ENCODE measurements around the gene SUSD1.

DNA sequence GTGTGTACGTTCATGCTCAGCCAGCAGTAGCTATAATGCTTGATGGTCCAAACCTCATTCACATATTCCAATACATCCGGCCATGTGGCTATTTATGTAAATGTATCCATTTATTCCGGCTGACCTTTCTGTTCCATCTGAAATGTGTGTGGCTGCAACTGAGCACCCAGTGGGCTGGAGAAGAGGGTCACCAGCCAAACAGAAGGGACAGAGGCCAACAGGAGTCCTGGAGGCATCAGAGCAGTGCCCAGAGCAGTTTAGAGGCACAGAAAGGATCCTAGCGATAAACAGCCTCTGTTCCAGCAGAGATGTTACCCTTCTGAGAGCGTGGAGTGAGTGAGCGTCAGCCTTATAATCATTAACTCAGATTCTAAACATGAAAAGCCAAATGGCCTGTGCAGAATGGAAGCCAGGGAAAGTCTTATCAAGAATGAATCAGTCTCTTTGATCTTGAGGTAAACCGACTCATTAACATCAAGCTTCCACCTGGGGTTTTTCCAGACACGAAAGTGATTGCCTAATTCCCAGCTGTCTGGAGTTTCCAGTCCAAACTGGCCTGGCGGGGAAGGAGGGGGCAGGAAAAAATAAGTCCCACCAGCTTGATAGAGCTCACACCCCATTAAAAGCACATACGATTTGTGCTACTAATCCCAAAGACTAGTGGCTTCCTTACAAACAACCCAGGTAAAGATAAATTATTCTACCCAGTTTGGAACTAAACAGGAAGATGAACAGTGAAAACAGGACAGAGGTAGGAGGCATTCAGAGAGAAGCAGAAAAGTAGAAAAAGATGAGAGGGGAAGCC is 55.7 kb downstream of the SUSD1 start:
- no peak for TF ChIP-seq CTCF (IDR thresholded peaks at IDR 0.05)
- no peak for TF ChIP-seq POLR2A (IDR thresholded peaks at IDR 0.05; ENCODE audit: low read depth)
- no peak for TF ChIP-seq EP300 (IDR thresholded peaks at IDR 0.05)
- no peak for TF ChIP-seq POLR2AphosphoS5 (IDR thresholded peaks at IDR 0.05)
